Panc1 (cell line): Measurements from ENCODE around the gene SLC35A2. TPM values are rescaled to one million over a fixed set of nuclear protein-coding genes. Genes with fewer than 3 reads are reported as not detected.
"Not testable (repeated sequence)": the region's sequence is repeated elsewhere in the genome, so short reads cannot be mapped to it uniquely, and the experiment has no call there.

Experiments used
- ATAC-seq: fragments of 200-7000 bp; cut with Tn5 transposase; 2 replicates; pipeline ENCODE4 v1.9.1; 2020; ENCODE audit warnings: mild to moderate bottlenecking, moderate library complexity
- BruUV-seq: library from RNA; stranded (reverse); fragments of 400-500 nt; replicated peaks from 2 replicates; lab custom pipeline; 2021; lab: Mats Ljungman, UMichigan
- CTCF ChIA-PET: fragments of 300-600 bp; sonication (Branson Sonifier 250); formaldehyde crosslinking; loops from one replicate; lab custom pipeline; 2022; ENCODE audit warnings: antibody characterized with exemption; lab: Charles Lee
- POLR2A ChIA-PET: fragments of 300-600 bp; sonication (Branson Sonifier 250); formaldehyde crosslinking; loops from one replicate; lab custom pipeline; 2022; ENCODE audit warnings: antibody characterized with exemption; lab: Charles Lee
- DNase-seq: peaks from one replicate; pipeline ENCODE4 v3.0.0-alpha.2; 2010; ENCODE audit warnings: low read depth, low spot score
- H3K27ac ChIP-seq: 2 replicates; pipeline ENCODE4 v1.5.1; 2011; ENCODE audit warnings: mild to moderate bottlenecking, low read length, inconsistent platforms
- H3K27me3 ChIP-seq: fragments of 200-500 bp; sonication (Bioruptor generic); 2 replicates; pipeline ENCODE4 v1.6.0; 2014; ENCODE audit warnings: low read length, inconsistent platforms; ENCODE audit not compliant: control insufficient read depth, insufficient read depth
- H3K36me3 ChIP-seq: fragments of 200-500 bp; sonication (Bioruptor generic); 2 replicates; pipeline ENCODE4 v1.5.1; 2014; ENCODE audit warnings: inconsistent platforms, mild to moderate bottlenecking, low read length, moderate library complexity; ENCODE audit not compliant: control insufficient read depth, insufficient read depth
- H3K4me1 ChIP-seq: 2 replicates; pipeline ENCODE4 v1.5.1; 2011; ENCODE audit warnings: inconsistent platforms, mild to moderate bottlenecking, low read length, moderate library complexity; ENCODE audit not compliant: control insufficient read depth, insufficient read depth
- H3K4me3 ChIP-seq, 2 experiments: 2 replicates each; pipeline ENCODE4 v1.5.1; 2011 to 2012; ENCODE audit warnings: low read depth in 2 of 2, low read length in 2 of 2, mild to moderate bottlenecking in 2 of 2, inconsistent platforms in 1 of 2, moderate library complexity in 1 of 2
- H3K9me3 ChIP-seq: fragments of 200-500 bp; sonication (Bioruptor generic); 2 replicates; pipeline ENCODE4 v1.5.1; 2014; ENCODE audit warnings: low read depth, mild to moderate bottlenecking, inconsistent platforms, low read length, moderate library complexity; ENCODE audit not compliant: control insufficient read depth, insufficient read depth
- SIN3A ChIP-seq: IDR thresholded peaks from 2 replicates; pipeline ENCODE4 v1.6.1; 2012; ENCODE audit warnings: low read depth, mild to moderate bottlenecking, low read length, moderate library complexity, borderline replicate concordance; ENCODE audit not compliant: insufficient read depth
- in situ Hi-C: cut with HindIII; loops from 2 replicates; pipeline ENCODE4 v1.10.0; 2016; ENCODE audit warnings: low sequenced_read_pairs, low pct_unique_long_range_greater_than_20kb
- intact Hi-C: fragments of 100-400 bp; cut with micrococcal nuclease; formaldehyde crosslinking; loops from one replicate; pipeline ENCODE4 v1.10.0; 2022; ENCODE audit not compliant: unreplicated experiment
- total RNA-seq: library from RNA; stranded (reverse); gene quantifications from one replicate; pipeline ENCODE4 v1.2.1, GENCODE V29; 2021; ENCODE audit not compliant: unreplicated experiment
- TF ChIP-seq, protein P1 (sequence below): fragments of 450-650 bp; IDR thresholded peaks from 2 replicates; pipeline ENCODE4 v1.5.1; 2017; ENCODE audit warnings: mild to moderate bottlenecking
- TF ChIP-seq, protein P2 (sequence below), 2 experiments: IDR thresholded peaks; 2 replicates each; pipeline ENCODE4 v1.6.1; 2011 to 2012; ENCODE audit warnings: low read depth in 2 of 2, control low read depth in 1 of 2, low read length in 1 of 2, mild to moderate bottlenecking in 1 of 2, moderate library complexity in 1 of 2; ENCODE audit not compliant: insufficient read depth in 1 of 2

SLC35A2 gene
- total RNA-seq, 1 experiment from 2014 or later: 72.4 TPM

DNA sequence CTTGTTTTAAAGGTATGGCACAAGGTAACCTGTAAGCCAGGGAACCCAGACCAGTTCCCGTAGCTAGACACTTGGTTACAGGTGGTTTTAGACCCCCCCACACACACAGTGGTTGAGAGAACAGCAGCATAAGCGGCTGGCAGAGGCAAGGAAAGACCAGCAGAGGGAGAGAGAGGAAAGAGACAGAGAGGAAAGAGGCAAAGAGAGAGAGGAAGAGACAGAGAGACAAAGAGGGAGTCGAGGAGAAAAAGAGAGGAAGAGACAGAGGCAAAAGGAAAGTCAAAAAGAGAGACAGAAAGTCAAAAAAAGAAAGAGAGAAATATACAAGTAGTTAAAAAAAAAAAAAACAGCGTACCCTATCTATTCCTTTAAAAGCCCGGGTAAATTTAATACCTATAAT is 56.5 kb downstream of the SLC35A2 start:
- in situ Hi-C loops (no loop called here), intact Hi-C loops (no loop called here)
- DNase-seq (no peak), ATAC-seq (no peak)
- Histone ChIP-seq H3K27ac (no peak overlapping the region), H3K36me3 (no peaks in the 10 kb centered on the region), H3K9me3 (no peaks in the 10 kb centered on the region), H3K4me1 (no peaks in the 10 kb centered on the region), H3K27me3 (no peaks in the 10 kb centered on the region), H3K4me3 (no peak overlapping the region)
- POLR2A ChIA-PET: no interaction called here
- CTCF ChIA-PET: no interaction called here
- TF ChIP-seq, protein P1, sequence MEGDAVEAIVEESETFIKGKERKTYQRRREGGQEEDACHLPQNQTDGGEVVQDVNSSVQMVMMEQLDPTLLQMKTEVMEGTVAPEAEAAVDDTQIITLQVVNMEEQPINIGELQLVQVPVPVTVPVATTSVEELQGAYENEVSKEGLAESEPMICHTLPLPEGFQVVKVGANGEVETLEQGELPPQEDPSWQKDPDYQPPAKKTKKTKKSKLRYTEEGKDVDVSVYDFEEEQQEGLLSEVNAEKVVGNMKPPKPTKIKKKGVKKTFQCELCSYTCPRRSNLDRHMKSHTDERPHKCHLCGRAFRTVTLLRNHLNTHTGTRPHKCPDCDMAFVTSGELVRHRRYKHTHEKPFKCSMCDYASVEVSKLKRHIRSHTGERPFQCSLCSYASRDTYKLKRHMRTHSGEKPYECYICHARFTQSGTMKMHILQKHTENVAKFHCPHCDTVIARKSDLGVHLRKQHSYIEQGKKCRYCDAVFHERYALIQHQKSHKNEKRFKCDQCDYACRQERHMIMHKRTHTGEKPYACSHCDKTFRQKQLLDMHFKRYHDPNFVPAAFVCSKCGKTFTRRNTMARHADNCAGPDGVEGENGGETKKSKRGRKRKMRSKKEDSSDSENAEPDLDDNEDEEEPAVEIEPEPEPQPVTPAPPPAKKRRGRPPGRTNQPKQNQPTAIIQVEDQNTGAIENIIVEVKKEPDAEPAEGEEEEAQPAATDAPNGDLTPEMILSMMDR: peak; percentile 70
- TF ChIP-seq, protein P2, sequence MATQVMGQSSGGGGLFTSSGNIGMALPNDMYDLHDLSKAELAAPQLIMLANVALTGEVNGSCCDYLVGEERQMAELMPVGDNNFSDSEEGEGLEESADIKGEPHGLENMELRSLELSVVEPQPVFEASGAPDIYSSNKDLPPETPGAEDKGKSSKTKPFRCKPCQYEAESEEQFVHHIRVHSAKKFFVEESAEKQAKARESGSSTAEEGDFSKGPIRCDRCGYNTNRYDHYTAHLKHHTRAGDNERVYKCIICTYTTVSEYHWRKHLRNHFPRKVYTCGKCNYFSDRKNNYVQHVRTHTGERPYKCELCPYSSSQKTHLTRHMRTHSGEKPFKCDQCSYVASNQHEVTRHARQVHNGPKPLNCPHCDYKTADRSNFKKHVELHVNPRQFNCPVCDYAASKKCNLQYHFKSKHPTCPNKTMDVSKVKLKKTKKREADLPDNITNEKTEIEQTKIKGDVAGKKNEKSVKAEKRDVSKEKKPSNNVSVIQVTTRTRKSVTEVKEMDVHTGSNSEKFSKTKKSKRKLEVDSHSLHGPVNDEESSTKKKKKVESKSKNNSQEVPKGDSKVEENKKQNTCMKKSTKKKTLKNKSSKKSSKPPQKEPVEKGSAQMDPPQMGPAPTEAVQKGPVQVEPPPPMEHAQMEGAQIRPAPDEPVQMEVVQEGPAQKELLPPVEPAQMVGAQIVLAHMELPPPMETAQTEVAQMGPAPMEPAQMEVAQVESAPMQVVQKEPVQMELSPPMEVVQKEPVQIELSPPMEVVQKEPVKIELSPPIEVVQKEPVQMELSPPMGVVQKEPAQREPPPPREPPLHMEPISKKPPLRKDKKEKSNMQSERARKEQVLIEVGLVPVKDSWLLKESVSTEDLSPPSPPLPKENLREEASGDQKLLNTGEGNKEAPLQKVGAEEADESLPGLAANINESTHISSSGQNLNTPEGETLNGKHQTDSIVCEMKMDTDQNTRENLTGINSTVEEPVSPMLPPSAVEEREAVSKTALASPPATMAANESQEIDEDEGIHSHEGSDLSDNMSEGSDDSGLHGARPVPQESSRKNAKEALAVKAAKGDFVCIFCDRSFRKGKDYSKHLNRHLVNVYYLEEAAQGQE (IDR thresholded peaks at IDR 0.05; ENCODE audit: insufficient read depth in 1 of 2, low read depth in 2 of 2, low read length in 1 of 2): no peak
- no peak for TF ChIP-seq SIN3A
- no TSS peak for BruUV-seq

DNA sequence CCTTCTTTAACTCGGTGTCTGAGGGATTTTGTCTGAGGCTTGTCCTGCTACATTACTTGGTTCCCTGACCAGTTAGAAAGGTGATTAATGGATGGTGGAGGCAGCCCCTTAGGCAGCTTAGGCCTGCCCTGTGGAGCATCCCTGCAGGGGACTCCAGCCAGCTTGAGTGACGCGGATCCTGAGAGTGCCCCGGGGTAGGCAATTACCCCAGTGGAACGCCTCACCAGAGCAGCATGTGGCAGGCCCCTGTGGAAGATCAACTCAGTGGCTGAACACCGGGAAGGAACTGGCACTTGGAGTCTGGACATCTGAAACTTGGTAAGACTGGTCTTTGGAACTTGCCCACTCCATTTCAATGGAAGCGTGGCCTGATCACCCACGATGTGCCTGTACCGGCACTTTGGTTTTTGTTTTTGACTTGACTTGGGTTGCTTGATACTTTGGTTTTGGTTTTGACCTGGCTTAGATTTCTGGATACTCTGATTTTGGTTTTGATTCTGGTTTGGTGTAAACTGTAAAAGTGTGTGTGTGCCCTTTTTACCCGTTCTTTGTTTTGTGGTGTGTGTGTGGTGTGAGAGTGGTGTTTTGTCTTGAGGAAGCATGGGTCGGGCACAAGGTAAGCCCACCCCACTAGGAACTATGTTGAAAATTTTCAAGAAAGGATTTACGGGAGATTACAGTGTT is 57.2 kb downstream of the SLC35A2 start:
- H3K27ac ChIP-seq, intact Hi-C loops, POLR2A ChIA-PET, H3K4me1 ChIP-seq, BruUV-seq, H3K36me3 ChIP-seq, H3K4me3 ChIP-seq, in situ Hi-C loops, H3K27me3 ChIP-seq, DNase-seq, ATAC-seq, H3K9me3 ChIP-seq, CTCF ChIA-PET: not testable (repeated sequence)

DNA sequence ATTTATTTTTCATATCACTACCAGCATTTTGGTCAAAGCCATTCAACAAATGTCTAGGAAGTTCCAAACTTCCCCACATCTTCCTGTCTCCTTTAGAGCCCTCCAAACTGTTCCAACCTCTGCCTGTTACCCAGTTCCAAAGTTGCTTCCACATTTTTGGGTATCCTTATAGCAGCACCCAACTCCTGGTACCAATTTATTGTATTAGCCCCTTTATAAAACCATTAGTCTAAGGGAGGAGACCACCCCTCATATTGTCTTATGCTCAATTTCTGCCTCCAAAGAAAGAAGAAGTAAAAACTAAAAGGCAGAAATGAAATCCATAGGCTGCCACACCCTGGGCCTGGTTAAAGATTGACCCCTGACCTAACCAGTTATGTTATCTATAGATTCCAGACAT is 58.0 kb downstream of the SLC35A2 start:
- H3K27me3 ChIP-seq, CTCF ChIA-PET, in situ Hi-C loops: not testable (repeated sequence)

More for the DNA sequence above, 58.0 kb downstream of the SLC35A2 start:
- H3K4me3 ChIP-seq, ATAC-seq, H3K36me3 ChIP-seq, intact Hi-C loops, DNase-seq, H3K27ac ChIP-seq, POLR2A ChIA-PET, H3K9me3 ChIP-seq, BruUV-seq, H3K4me1 ChIP-seq: not testable (repeated sequence)

Other genes with a start within 250 kb of the SLC35A2 start
- gene WAS, start 227.8 kb downstream of the SLC35A2 start, total RNA-seq: 0.82 TPM
- gene SUV39H1, start 214.9 kb downstream of the SLC35A2 start, total RNA-seq: 25.6 TPM
- gene GLOD5, start 149.9 kb downstream of the SLC35A2 start, total RNA-seq: not detected
- 0.23 TPM for gene GATA1, start 125.1 kb downstream of the SLC35A2 start, total RNA-seq
- 97.1 TPM for gene HDAC6, start 109.6 kb downstream of the SLC35A2 start, total RNA-seq
- 0.23 TPM for gene ERAS, start 85.1 kb downstream of the SLC35A2 start, total RNA-seq
- gene PCSK1N, start 76.0 kb downstream of the SLC35A2 start, total RNA-seq: 17.8 TPM
- gene TIMM17B, start 13.9 kb downstream of the SLC35A2 start, total RNA-seq: 92.1 TPM
- 136 TPM for gene PQBP1, start 13.7 kb downstream of the SLC35A2 start, total RNA-seq
- 52.6 TPM for gene PIM2, start 7.4 kb upstream of the SLC35A2 start, total RNA-seq
- 59.5 TPM for gene OTUD5, start 46.0 kb upstream of the SLC35A2 start, total RNA-seq
- gene KCND1, start 60.2 kb upstream of the SLC35A2 start, total RNA-seq: 5.5 TPM
- gene GRIPAP1, start 90.6 kb upstream of the SLC35A2 start, total RNA-seq: 51.0 TPM
- 45.9 TPM for gene TFE3, start 131.7 kb upstream of the SLC35A2 start, total RNA-seq
- 11.0 TPM for gene CCDC120, start 147.4 kb upstream of the SLC35A2 start, total RNA-seq
- gene PRAF2, start 162.4 kb upstream of the SLC35A2 start, total RNA-seq: 36.3 TPM
- gene WDR45, start 168.2 kb upstream of the SLC35A2 start, total RNA-seq: 49.3 TPM
- 28.0 TPM for gene GPKOW, start 212.1 kb upstream of the SLC35A2 start, total RNA-seq